Panc1 (cell line): ENCODE data around the gene SYT9. TPM values are rescaled to one million over a fixed set of nuclear protein-coding genes. Genes with fewer than 3 reads are reported as not detected.

Experiments used
- ATAC-seq: fragments of 200-7000 bp; cut with Tn5 transposase; 2 replicates; pipeline ENCODE4 v1.9.1; 2020; ENCODE audit warnings: mild to moderate bottlenecking, moderate library complexity
- BruUV-seq: library from RNA; stranded (reverse); fragments of 400-500 nt; replicated peaks from 2 replicates; lab custom pipeline; 2021; lab: Mats Ljungman, UMichigan
- CTCF ChIA-PET: fragments of 300-600 bp; sonication (Branson Sonifier 250); formaldehyde crosslinking; loops from one replicate; lab custom pipeline; 2022; ENCODE audit warnings: antibody characterized with exemption; lab: Charles Lee
- POLR2A ChIA-PET: fragments of 300-600 bp; sonication (Branson Sonifier 250); formaldehyde crosslinking; loops from one replicate; lab custom pipeline; 2022; ENCODE audit warnings: antibody characterized with exemption; lab: Charles Lee
- DNase-seq: peaks from one replicate; pipeline ENCODE4 v3.0.0-alpha.2; 2010; ENCODE audit warnings: low read depth, low spot score
- H3K27ac ChIP-seq: 2 replicates; pipeline ENCODE4 v1.5.1; 2011; ENCODE audit warnings: mild to moderate bottlenecking, low read length, inconsistent platforms
- H3K27me3 ChIP-seq: fragments of 200-500 bp; sonication (Bioruptor generic); 2 replicates; pipeline ENCODE4 v1.6.0; 2014; ENCODE audit warnings: low read length, inconsistent platforms; ENCODE audit not compliant: control insufficient read depth, insufficient read depth
- H3K36me3 ChIP-seq: fragments of 200-500 bp; sonication (Bioruptor generic); 2 replicates; pipeline ENCODE4 v1.5.1; 2014; ENCODE audit warnings: inconsistent platforms, mild to moderate bottlenecking, low read length, moderate library complexity; ENCODE audit not compliant: control insufficient read depth, insufficient read depth
- H3K4me1 ChIP-seq: 2 replicates; pipeline ENCODE4 v1.5.1; 2011; ENCODE audit warnings: inconsistent platforms, mild to moderate bottlenecking, low read length, moderate library complexity; ENCODE audit not compliant: control insufficient read depth, insufficient read depth
- H3K4me3 ChIP-seq, 2 experiments: 2 replicates each; pipeline ENCODE4 v1.5.1; 2011 to 2012; ENCODE audit warnings: low read depth in 2 of 2, low read length in 2 of 2, mild to moderate bottlenecking in 2 of 2, inconsistent platforms in 1 of 2, moderate library complexity in 1 of 2
- H3K9me3 ChIP-seq: fragments of 200-500 bp; sonication (Bioruptor generic); 2 replicates; pipeline ENCODE4 v1.5.1; 2014; ENCODE audit warnings: low read depth, mild to moderate bottlenecking, inconsistent platforms, low read length, moderate library complexity; ENCODE audit not compliant: control insufficient read depth, insufficient read depth
- POLR2AphosphoS5 ChIP-seq: IDR thresholded peaks from 2 replicates; pipeline ENCODE4 v1.6.1; 2012; ENCODE audit warnings: mild to moderate bottlenecking, low read depth, low read length, moderate library complexity
- SIN3A ChIP-seq: IDR thresholded peaks from 2 replicates; pipeline ENCODE4 v1.6.1; 2012; ENCODE audit warnings: low read depth, mild to moderate bottlenecking, low read length, moderate library complexity, borderline replicate concordance; ENCODE audit not compliant: insufficient read depth
- TCF7L2 ChIP-seq: IDR thresholded peaks from 2 replicates; pipeline ENCODE4 v1.6.1; 2011; ENCODE audit warnings: mild to moderate bottlenecking, low read depth, low read length, inconsistent platforms
- in situ Hi-C: cut with HindIII; loops from 2 replicates; pipeline ENCODE4 v1.10.0; 2016; ENCODE audit warnings: low sequenced_read_pairs, low pct_unique_long_range_greater_than_20kb
- intact Hi-C: fragments of 100-400 bp; cut with micrococcal nuclease; formaldehyde crosslinking; loops from one replicate; pipeline ENCODE4 v1.10.0; 2022; ENCODE audit not compliant: unreplicated experiment
- total RNA-seq: library from RNA; stranded (reverse); gene quantifications from one replicate; pipeline ENCODE4 v1.2.1, GENCODE V29; 2021; ENCODE audit not compliant: unreplicated experiment
- TF ChIP-seq, protein P1 (sequence below): fragments of 450-650 bp; IDR thresholded peaks from 2 replicates; pipeline ENCODE4 v1.5.1; 2017; ENCODE audit warnings: mild to moderate bottlenecking
- TF ChIP-seq, protein P2 (sequence below), 2 experiments: IDR thresholded peaks; 2 replicates each; pipeline ENCODE4 v1.6.1; 2011 to 2012; ENCODE audit warnings: low read depth in 2 of 2, control low read depth in 1 of 2, low read length in 1 of 2, mild to moderate bottlenecking in 1 of 2, moderate library complexity in 1 of 2; ENCODE audit not compliant: insufficient read depth in 1 of 2

SYT9 gene
- total RNA-seq, 1 experiment from 2014 or later: 3.7 TPM

DNA sequence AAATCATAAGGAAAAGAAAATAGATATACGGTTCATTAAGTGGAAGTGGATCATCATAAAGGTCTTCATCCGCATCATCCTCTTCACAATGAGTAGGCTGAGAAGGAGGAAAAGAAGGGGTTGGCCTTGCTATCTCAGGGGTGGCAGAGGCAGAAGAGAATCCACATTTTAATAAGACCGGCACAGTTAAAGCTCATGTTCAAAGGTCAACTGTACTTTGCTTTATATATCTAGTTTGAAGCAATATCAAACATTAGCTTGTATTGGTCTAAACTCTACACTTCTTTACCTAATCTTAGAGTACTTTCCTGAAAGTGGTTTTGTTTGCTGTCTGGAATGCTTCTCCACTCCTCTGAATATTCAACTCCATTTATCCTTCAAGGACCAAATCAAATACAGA is 256.4 kb downstream of the SYT9 start:
- Histone ChIP-seq H3K9me3 (no peaks in the 10 kb centered on the region), H3K27me3 (no peaks in the 10 kb centered on the region), H3K36me3 (no peaks in the 10 kb centered on the region), H3K27ac (no peak overlapping the region), H3K4me1 (peaks cover 8% of the 10 kb centered on the region; the same call in 1 of the 2 replicates), H3K4me3 (no peak overlapping the region)
- DNase-seq (no peak), ATAC-seq (no peak)
- intact Hi-C loops (no loop called here), in situ Hi-C loops (no loop called here)
- ChIA-PET CTCF (no interaction called here), POLR2A (no interaction called here)
- TF ChIP-seq, protein P1, sequence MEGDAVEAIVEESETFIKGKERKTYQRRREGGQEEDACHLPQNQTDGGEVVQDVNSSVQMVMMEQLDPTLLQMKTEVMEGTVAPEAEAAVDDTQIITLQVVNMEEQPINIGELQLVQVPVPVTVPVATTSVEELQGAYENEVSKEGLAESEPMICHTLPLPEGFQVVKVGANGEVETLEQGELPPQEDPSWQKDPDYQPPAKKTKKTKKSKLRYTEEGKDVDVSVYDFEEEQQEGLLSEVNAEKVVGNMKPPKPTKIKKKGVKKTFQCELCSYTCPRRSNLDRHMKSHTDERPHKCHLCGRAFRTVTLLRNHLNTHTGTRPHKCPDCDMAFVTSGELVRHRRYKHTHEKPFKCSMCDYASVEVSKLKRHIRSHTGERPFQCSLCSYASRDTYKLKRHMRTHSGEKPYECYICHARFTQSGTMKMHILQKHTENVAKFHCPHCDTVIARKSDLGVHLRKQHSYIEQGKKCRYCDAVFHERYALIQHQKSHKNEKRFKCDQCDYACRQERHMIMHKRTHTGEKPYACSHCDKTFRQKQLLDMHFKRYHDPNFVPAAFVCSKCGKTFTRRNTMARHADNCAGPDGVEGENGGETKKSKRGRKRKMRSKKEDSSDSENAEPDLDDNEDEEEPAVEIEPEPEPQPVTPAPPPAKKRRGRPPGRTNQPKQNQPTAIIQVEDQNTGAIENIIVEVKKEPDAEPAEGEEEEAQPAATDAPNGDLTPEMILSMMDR: no peak
- TF ChIP-seq POLR2AphosphoS5 (no peak), SIN3A (no peak)
- no TSS peak for BruUV-seq

DNA sequence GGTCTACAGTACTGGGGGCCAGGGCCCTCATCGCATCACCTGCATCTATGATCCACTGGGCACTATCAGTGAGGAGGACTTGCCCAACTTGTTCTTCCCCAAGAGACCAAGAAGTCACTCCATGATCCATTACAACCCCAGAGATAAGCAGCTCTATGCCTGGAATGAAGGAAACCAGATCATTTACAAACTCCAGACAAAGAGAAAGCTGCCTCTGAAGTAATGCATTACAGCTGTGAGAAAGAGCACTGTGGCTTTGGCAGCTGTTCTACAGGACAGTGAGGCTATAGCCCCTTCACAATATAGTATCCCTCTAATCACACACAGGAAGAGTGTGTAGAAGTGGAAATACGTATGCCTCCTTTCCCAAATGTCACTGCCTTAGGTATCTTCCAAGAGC is 258.3 kb downstream of the SYT9 start:
- TF ChIP-seq SIN3A (no peak), TCF7L2 (no peak), POLR2AphosphoS5 (no peak)
- TF ChIP-seq, protein P1: no peak
- TF ChIP-seq, protein P2, sequence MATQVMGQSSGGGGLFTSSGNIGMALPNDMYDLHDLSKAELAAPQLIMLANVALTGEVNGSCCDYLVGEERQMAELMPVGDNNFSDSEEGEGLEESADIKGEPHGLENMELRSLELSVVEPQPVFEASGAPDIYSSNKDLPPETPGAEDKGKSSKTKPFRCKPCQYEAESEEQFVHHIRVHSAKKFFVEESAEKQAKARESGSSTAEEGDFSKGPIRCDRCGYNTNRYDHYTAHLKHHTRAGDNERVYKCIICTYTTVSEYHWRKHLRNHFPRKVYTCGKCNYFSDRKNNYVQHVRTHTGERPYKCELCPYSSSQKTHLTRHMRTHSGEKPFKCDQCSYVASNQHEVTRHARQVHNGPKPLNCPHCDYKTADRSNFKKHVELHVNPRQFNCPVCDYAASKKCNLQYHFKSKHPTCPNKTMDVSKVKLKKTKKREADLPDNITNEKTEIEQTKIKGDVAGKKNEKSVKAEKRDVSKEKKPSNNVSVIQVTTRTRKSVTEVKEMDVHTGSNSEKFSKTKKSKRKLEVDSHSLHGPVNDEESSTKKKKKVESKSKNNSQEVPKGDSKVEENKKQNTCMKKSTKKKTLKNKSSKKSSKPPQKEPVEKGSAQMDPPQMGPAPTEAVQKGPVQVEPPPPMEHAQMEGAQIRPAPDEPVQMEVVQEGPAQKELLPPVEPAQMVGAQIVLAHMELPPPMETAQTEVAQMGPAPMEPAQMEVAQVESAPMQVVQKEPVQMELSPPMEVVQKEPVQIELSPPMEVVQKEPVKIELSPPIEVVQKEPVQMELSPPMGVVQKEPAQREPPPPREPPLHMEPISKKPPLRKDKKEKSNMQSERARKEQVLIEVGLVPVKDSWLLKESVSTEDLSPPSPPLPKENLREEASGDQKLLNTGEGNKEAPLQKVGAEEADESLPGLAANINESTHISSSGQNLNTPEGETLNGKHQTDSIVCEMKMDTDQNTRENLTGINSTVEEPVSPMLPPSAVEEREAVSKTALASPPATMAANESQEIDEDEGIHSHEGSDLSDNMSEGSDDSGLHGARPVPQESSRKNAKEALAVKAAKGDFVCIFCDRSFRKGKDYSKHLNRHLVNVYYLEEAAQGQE (IDR thresholded peaks at IDR 0.05; ENCODE audit: insufficient read depth in 1 of 2, low read depth in 2 of 2, low read length in 1 of 2): no peak
- DNase-seq (no peak), ATAC-seq (no peak)
- Histone ChIP-seq H3K27me3 (peaks cover 5% of the 10 kb centered on the region; the same call in 1 of the 2 replicates), H3K9me3 (no peaks in the 10 kb centered on the region), H3K4me1 (peaks cover 13% of the 10 kb centered on the region), H3K4me3 (no peak overlapping the region), H3K27ac (no peak overlapping the region), H3K36me3 (no peaks in the 10 kb centered on the region)
- intact Hi-C loops: no loop called here
- no TSS peak for BruUV-seq
- in situ Hi-C loops: no loop called here
- ChIA-PET CTCF (no interaction called here), POLR2A (no interaction called here)
